ENCODE measurements around the gene TMEM178B. TPM values are rescaled to one million over a fixed set of nuclear protein-coding genes. Genes with fewer than 3 reads are reported as not detected.

TMEM178B gene
- total and polyA plus RNA-seq, 10 of the 15 experiments (the other 5 are each of a cell fraction or from before 2014, with no cell fraction given), result 0.01 to 1.1 (median 0.04) TPM; not detected in 2

DNA sequence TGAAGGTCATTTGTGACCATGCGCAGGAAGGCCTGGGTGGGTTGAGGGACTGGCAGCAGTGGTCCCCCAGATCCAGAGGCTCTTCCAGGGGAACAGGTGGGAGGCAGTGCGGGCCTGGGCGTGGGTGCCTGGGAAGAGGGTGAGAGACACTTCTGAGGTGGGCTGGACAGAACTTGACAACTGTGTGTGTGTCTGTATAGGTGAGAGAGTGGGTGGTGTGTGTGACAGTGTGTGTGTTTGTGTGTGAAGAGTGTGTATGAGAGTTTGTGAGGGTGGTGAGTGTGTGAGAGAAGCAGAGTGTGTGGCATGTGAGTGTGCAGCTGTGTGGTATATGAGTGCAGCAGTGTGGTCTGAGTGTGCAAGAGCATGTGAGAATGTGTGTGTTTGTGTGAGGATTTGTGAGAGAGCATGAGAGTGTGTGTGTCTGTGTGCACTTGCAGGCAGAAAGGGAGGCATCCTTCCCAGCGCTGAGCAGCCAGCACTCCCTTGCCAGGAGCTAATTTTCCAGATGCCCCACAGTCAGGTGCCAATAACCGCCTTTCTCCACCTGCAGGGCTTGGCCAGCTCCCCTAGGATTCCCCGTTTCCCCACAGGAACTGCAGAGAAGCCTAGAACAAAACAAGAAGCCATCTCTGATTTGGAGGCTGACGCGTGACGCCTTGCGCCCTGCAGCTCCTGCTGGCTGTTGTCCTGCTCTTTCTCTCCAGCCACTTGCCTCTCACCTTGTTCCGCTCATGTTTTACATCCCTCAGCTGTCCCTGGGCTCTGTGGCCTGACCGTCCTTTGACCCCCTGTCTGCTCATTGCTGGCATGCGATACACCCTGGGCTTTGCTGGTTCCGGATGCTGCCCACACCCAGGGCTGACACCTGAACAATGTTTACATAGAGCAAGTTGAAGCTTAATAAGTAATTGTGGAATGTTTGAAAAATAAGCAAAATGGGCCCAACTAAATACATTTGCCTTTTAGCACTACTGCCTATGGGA, 88.0 kb downstream of the TMEM178B start (continued):
- TF ChIP-seq PAX8 (IDR thresholded peaks at IDR 0.05) (no peak), HDGF (IDR thresholded peaks at IDR 0.05) (no peak)

DNA sequence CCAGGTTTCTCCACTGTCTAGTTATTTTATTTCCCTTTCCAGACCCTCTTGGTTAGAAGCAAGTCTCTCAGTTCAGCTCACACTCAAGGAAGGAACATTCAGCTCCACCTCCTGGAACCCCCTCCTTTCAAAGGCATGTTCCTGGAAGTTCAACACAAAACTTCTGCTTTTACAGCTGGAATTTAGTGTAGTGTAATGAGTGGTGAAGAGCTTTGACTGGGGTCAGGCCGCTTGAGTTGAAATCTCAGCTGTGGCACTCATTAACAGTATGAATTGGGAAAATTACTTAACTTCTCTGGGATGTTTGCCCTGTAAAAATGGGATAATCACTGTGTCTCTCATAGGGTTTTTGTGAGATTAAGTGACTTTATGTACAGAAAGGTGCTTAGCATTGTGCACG, 91.7 kb downstream of the TMEM178B start:
- in situ Hi-C loops (cut with MboI), result no loop called here
- ChIA-PET RAD21 (ENCODE audit: unreplicated experiment) (no interaction called here), SMC1A (ENCODE audit: uncharacterized antibody, unreplicated experiment) (interaction anchor here (0.7 to 1.4 kb wide), 2 partner anchors 9 to 54 kb away, joined by 3 to 4 read pairs; no protein-coding TSS in a partner anchor), CTCF (no interaction called here), POLR2A (no interaction called here)
- DNase-seq (ENCODE audit: low read depth, low spot score), result no peak
- no peak for TF ChIP-seq ZBTB33 (IDR thresholded peaks at IDR 0.05)
- TF ChIP-seq SUZ12 (IDR thresholded peaks at IDR 0.05; ENCODE audit: unreplicated experiment), result no peak
- TF ChIP-seq ZNF274 (IDR thresholded peaks at IDR 0.05; ENCODE audit: insufficient read depth, insufficient read length), result no peak
- no peak for TF ChIP-seq ZBED1 (IDR thresholded peaks at IDR 0.05; ENCODE audit: borderline replicate concordance)
- no peak for TF ChIP-seq CHD1 (IDR thresholded peaks at IDR 0.05; ENCODE audit: low read depth, low read length)
- TF ChIP-seq, protein P1, sequence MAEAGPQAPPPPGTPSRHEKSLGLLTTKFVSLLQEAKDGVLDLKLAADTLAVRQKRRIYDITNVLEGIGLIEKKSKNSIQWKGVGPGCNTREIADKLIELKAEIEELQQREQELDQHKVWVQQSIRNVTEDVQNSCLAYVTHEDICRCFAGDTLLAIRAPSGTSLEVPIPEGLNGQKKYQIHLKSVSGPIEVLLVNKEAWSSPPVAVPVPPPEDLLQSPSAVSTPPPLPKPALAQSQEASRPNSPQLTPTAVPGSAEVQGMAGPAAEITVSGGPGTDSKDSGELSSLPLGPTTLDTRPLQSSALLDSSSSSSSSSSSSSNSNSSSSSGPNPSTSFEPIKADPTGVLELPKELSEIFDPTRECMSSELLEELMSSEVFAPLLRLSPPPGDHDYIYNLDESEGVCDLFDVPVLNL (IDR thresholded peaks at IDR 0.05; ENCODE audit: low read depth, low read length), result no peak
- TF ChIP-seq CREM (IDR thresholded peaks at IDR 0.05; ENCODE audit: low read depth), result no peak
- H3K9me3 ChIP-seq (replicated peaks; ENCODE audit: control insufficient read depth, insufficient read depth, low read length), result no peaks in the 10 kb centered on the region; the same call in 2 of the 3 replicates
- H2AFZ ChIP-seq (ENCODE audit: control insufficient read depth, low read depth, low read length), result no peak overlapping the region
- no peak overlapping the region for H3K4me3 ChIP-seq
- H4K20me1 ChIP-seq (ENCODE audit: control insufficient read depth, insufficient read depth), result no peaks in the 10 kb centered on the region
- no peak for ATAC-seq
- no TSS peak for BruUV-seq (replicated peaks)
- H3K4me1 ChIP-seq (ENCODE audit: control insufficient read depth, insufficient read depth, low read length), result no peaks in the 10 kb centered on the region
- H3K27ac ChIP-seq (ENCODE audit: control insufficient read depth, insufficient read depth), result no peak overlapping the region
- H3K79me2 ChIP-seq (ENCODE audit: control insufficient read depth, insufficient read depth, low read length), result no peaks in the 10 kb centered on the region
- 45% methylated on average over 2 of the region's 2 CpGs for WGBS (ENCODE audit: insufficient coverage, insufficient replicate concordance, low lambda C conversion rate, missing lambda C conversion rate)
- H3K36me3 ChIP-seq (ENCODE audit: control insufficient read depth in 2 of 2, insufficient read depth in 2 of 2, low read length in 1 of 2), result no peaks in the 10 kb centered on the region
- FAIRE-seq, result no peak
- intact Hi-C loops (cut with micrococcal nuclease; ENCODE audit: unreplicated experiment), result no loop called here
- H3K4me2 ChIP-seq (ENCODE audit: control insufficient read depth, insufficient read depth), result no peak overlapping the region
- H3K9ac ChIP-seq (ENCODE audit: control insufficient read depth, insufficient read depth, low read length), result no peak overlapping the region
- peaks cover 0 to 2% of the 10 kb centered on the region in 2 experiments; a peak in 1 of 4 replicates for H3K27me3 ChIP-seq (replicated peaks in 1 of 2; ENCODE audit: control insufficient read depth in 2 of 2, insufficient read depth in 2 of 2, low read length in 1 of 2)

All from GM12878 (cell line).